Ishikawa (cell line): ENCODE data around the gene OLFML2A.

Experiments
- CEBPB ChIP-seq: IDR thresholded peaks from 2 replicates; pipeline ENCODE4 v1.6.1; 2012
- CREB1 ChIP-seq: IDR thresholded peaks from 2 replicates; pipeline ENCODE4 v1.6.1; 2012; ENCODE audit warnings: low read depth
- EGR1 ChIP-seq: IDR thresholded peaks from 2 replicates; pipeline ENCODE4 v1.6.1; 2012
- EP300 ChIP-seq: IDR thresholded peaks from 2 replicates; pipeline ENCODE4 v1.6.1; 2012; ENCODE audit warnings: borderline replicate concordance
- FOXM1 ChIP-seq: IDR thresholded peaks from 2 replicates; pipeline ENCODE4 v1.6.1; 2012; ENCODE audit warnings: low read depth, borderline replicate concordance
- NFIC ChIP-seq: IDR thresholded peaks from 2 replicates; pipeline ENCODE4 v1.6.1; 2012
- RAD21 ChIP-seq: IDR thresholded peaks from 2 replicates; pipeline ENCODE4 v1.6.1; 2012; ENCODE audit warnings: low read depth
- TAF1 ChIP-seq: IDR thresholded peaks from 2 replicates; pipeline ENCODE4 v1.6.1; 2012; ENCODE audit warnings: low read depth, mild to moderate bottlenecking
- TCF12 ChIP-seq: IDR thresholded peaks from 2 replicates; pipeline ENCODE4 v1.6.1; 2012; ENCODE audit warnings: low read depth
- TEAD4 ChIP-seq: IDR thresholded peaks from 2 replicates; pipeline ENCODE4 v1.6.1; 2012
- YY1 ChIP-seq: IDR thresholded peaks from 2 replicates; pipeline ENCODE4 v1.6.1; 2012; ENCODE audit warnings: low read depth
- ZBTB7A ChIP-seq: IDR thresholded peaks from 2 replicates; pipeline ENCODE4 v1.6.1; 2012; ENCODE audit warnings: low read depth
- TF ChIP-seq, protein P1 (sequence below): IDR thresholded peaks from 2 replicates; pipeline ENCODE4 v1.6.1; 2012; ENCODE audit warnings: low read depth, mild to moderate bottlenecking
- TF ChIP-seq, protein P2 (sequence below): IDR thresholded peaks from 2 replicates; pipeline ENCODE4 v1.6.1; 2012
- TF ChIP-seq, protein P3 (sequence below): IDR thresholded peaks from 2 replicates; pipeline ENCODE4 v1.6.1; 2012

OLFML2A gene

GRCh38 chr9:124766326-124766725 is 10.6 kb upstream of the OLFML2A start:
- no peak for TF ChIP-seq EGR1
- TF ChIP-seq, protein P1, sequence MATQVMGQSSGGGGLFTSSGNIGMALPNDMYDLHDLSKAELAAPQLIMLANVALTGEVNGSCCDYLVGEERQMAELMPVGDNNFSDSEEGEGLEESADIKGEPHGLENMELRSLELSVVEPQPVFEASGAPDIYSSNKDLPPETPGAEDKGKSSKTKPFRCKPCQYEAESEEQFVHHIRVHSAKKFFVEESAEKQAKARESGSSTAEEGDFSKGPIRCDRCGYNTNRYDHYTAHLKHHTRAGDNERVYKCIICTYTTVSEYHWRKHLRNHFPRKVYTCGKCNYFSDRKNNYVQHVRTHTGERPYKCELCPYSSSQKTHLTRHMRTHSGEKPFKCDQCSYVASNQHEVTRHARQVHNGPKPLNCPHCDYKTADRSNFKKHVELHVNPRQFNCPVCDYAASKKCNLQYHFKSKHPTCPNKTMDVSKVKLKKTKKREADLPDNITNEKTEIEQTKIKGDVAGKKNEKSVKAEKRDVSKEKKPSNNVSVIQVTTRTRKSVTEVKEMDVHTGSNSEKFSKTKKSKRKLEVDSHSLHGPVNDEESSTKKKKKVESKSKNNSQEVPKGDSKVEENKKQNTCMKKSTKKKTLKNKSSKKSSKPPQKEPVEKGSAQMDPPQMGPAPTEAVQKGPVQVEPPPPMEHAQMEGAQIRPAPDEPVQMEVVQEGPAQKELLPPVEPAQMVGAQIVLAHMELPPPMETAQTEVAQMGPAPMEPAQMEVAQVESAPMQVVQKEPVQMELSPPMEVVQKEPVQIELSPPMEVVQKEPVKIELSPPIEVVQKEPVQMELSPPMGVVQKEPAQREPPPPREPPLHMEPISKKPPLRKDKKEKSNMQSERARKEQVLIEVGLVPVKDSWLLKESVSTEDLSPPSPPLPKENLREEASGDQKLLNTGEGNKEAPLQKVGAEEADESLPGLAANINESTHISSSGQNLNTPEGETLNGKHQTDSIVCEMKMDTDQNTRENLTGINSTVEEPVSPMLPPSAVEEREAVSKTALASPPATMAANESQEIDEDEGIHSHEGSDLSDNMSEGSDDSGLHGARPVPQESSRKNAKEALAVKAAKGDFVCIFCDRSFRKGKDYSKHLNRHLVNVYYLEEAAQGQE: no peak
- TF ChIP-seq CEBPB: no peak

DNA sequence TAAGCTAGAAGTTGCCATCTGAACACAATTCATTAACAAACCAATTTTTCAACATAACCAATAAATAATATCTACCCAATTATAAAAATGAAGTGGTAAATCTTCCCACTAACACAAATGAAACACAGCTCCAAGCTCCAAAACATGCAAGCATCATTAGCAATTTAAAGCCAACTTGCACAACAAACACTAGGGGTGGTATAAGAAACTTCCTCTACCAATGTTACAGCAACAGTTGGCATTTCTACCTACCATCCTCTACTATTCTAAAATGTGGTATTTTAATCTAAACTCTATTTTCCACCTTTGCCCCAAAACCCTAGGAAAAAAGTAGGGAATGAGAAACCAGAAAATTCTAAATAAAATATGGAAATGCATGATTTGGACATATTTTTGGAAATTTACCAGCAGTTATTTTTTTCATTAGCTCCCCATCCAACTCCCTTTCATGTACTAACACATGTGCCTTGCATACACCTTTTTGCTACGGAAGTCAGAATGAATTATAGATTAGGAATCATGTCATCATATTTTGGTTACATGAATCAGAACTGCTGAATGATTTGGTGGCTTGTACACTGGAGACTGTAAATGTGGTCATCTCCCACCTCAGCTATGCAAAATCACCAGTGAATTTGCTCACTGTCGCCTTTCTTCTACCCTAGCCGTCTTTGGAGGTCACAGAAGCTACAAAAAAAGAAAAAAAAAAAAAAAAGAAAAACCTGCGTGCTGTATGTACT is 9.9 kb upstream of the OLFML2A start:
- TF ChIP-seq FOXM1 (no peak), TCF12 (no peak), RAD21 (no peak), ZBTB7A (no peak), TEAD4 (no peak), EP300 (no peak), NFIC (no peak), YY1 (no peak), TAF1 (no peak), EGR1 (no peak), CREB1 (no peak)
- TF ChIP-seq, protein P2, sequence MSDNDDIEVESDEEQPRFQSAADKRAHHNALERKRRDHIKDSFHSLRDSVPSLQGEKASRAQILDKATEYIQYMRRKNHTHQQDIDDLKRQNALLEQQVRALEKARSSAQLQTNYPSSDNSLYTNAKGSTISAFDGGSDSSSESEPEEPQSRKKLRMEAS: no peak
- TF ChIP-seq, protein P3, sequence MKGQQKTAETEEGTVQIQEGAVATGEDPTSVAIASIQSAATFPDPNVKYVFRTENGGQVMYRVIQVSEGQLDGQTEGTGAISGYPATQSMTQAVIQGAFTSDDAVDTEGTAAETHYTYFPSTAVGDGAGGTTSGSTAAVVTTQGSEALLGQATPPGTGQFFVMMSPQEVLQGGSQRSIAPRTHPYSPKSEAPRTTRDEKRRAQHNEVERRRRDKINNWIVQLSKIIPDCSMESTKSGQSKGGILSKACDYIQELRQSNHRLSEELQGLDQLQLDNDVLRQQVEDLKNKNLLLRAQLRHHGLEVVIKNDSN: no peak
- TF ChIP-seq, protein P1: no peak

GRCh38 chr9:124767821-124768220 is 9.1 kb upstream of the OLFML2A start:
- TF ChIP-seq RAD21 (no peak), TEAD4 (no peak)
- TF ChIP-seq, protein P3: no peak

DNA sequence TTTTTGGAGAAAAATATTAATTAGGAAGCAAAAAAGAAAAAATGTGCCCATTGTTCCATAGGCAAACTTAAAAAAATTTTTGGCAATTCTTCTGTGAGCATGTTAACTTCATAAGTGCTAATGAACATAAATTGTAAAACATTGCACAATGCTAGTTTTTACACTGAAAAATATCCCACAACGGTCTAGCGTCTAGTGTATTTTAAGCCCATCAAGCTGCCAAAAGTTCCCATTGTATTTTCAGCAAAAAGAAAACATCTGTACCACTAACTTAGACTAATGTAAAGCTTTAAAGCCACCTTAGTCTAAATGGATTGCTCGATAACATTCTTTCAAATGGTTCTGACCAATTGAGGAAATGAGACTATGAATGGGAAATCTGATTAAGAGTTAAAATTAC is 8.6 kb upstream of the OLFML2A start:
- TF ChIP-seq YY1 (no peak), EGR1 (no peak), CEBPB (no peak), CREB1 (no peak), TEAD4 (no peak), RAD21 (no peak), EP300 (no peak), TCF12 (no peak), TAF1 (no peak)
- TF ChIP-seq, protein P2: no peak
- TF ChIP-seq, protein P3: no peak
- TF ChIP-seq, protein P1: no peak
